ENCODE results near the gene HMGB2.

Gene HMGB2

DNA sequence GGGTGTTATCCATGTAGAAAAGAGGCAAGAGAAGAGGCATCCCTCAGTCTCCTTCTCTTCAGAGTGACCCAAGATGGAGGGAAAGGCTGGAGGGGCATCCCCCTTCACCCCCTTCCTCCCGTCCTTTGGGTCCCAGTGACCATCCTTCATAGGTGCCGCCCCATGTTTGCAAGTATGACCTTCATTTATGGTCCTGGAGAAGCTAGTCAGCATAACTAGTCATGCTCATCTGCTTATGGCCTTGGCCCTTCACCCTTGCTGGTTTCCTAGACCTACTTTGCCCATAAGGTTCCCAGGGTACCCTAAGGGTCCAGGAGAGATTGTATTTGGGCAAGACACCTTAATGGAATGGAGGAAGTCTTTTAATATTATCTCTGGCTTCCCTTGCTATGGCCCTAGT is 46.7 kb downstream of the HMGB2 start:
- no peak for FAIRE-seq

DNA sequence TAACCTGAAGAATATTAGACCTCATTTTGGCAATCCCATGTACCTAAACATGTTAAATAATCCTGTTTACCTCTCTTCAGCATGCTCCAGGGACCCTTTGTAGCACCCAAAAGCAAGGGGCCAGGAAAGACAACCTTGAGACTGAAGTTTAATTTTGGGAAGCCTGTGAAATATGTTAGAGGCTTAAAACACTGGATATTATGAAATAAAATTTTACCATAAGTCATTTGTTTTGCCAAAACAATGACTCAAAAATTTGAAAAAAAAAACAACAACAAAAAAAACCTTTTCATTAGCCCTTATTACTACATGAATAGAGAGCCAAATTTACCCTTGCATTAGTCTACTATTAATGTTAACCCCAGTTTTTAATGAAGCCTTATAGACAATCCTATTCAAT is 49.7 kb downstream of the HMGB2 start:
- peak; percentile 42 for FAIRE-seq

DNA sequence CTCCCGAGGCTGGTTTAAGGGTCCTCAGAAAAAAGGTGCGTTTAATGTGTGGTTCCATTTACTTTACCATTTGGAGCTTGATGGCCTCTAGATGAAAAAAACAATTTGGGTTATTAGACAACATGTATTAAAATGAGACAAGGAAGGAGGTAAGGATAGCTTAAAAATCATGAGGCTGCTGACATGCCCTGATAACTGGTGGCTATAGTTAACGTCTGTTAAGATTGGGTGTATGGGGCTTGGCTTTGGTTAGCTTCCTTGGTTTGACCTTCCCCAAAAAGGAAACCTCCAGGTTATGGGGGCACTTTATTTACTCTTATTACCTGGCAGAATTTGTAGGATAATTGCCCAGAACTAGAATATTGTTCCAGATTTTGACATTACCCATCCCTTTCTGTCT is 51.5 kb downstream of the HMGB2 start:
- FAIRE-seq = no peak

- FAIRE-seq = no peak
Observed at GRCh38 chr4:173282256-173282562, 51.9 kb downstream of the HMGB2 start.

- no peak for FAIRE-seq
Observed at GRCh38 chr4:173281406-173282255, 52.5 kb downstream of the HMGB2 start.
